GM21526 (cell line): Measurements from ENCODE around the gene DGKE.
A peak's percentile ranks its signal among the peaks of the same experiment; 100 is the strongest.

Source experiments
- ATAC-seq: cut with Tn5 transposase; IDR thresholded peaks from one replicate; pipeline ENCODE4 v1.9.1; 2021; ENCODE audit warnings: moderate library complexity; ENCODE audit not compliant: unreplicated experiment, low FRiP score

Gene DGKE

GRCh38 chr17:56910509-56911235, 76.7 kb downstream of the DGKE start:
- no peak for ATAC-seq

DNA sequence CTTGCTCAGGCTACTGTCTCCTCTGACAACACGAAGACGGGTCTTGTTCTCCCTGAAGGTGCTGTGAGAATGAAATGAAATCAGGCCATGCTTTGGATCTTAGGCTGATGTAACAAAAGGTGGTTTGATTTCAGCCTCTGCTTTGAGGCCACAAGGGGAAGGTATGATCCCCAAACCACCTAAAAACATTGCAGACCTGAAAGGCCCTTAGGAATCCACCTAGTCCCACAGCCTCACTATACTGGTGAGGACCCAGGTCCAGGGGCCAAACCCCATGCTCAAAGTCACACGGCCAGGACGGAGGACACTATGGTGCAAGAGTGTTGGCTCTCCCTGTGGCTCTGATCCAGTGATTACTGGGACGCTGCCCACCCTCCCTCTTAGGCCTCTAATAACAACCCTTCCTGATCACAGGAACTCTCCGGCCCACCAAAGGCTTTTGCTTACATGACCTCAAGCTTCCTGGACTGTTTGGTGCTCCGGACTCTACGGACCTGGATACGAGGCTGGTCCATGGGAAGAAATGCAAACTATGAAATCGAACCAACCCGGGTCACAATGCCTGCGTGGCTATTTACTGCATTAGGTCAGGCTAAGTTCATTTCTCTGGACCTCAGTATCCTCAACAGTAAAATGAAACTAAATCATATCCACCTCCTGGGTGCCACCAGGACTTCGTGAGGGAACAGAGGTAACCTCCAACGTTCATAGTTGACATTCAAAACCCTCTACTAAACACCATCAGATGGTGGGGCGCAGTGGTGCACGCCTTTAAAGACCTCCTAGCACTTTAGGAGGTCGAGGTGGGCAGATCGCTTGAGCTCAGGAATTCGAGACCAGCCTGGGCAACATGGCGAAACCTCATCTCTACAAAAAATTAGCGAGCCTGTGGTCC, 78.4 kb downstream of the DGKE start:
- no peak for ATAC-seq

GRCh38 chr17:56913000-56913311, 79.0 kb downstream of the DGKE start:
- no peak for ATAC-seq

DNA sequence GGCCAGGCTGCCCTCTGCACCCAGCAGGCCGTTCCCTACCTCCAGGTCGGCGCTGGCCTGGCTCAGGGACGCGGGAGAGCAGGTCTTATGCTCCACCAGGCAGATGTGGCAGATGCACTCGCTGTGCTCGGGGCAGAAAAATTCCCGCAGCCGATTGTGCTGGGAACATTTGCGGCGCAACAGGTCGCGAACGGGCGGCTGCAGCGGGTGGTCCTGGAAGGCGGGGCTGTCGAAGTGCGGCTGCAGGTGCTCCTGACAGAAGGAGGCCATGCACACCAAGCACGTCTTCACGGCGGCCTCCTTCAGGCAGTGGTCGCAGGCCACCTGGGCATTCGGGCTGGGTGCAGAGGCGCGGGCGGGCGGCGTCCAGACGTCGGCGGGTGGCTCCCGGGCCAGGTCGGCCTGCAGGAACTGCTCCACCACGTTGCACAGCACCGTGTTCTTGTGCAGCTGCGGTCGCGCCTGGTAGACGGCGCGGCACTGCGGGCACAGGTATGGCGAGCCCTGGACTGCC, 79.5 kb downstream of the DGKE start:
- ATAC-seq: peak; percentile 33

DNA sequence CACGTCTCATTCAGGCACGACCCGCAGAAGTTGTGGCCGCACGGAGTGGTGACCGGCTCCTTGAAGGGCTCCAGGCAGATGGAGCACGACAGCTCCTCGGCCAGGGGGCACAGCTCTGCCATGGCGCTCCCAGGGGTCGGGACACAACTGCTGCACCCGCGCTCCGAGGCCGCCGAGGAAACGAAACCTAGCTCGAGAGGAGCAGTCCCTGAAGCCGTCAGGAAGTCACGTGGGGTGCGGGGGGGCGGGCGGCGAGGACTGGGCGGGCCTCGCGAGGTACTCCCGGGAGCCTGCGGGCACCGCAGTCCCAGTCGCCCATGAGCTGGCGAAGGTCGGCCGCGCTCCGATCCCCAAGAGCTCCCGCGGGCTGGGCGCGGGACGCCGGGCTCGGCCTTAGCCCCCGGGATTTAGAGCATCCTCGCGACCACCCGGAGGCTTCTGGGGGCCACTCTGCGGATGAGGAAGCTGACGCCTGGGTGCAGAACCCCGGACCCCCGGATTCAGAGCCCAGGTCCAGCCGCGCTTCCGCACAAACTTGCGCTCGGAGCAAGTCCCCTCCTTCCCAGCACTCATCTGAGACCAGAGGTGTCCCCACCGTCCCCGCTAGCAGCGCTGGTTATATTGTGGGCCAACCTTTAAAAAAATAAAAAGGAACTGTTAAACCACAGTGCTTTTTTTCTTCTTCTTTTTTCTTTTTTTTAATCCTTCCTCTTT, 80.1 kb downstream of the DGKE start, which contains the start of gene TRIM25:
TSS of gene TRIM25 (minus strand) at position 183 of the 714 bp plus-strand sequence. CDS start at position 122, 61 bp downstream.
- peak; percentile 60 for ATAC-seq

DNA sequence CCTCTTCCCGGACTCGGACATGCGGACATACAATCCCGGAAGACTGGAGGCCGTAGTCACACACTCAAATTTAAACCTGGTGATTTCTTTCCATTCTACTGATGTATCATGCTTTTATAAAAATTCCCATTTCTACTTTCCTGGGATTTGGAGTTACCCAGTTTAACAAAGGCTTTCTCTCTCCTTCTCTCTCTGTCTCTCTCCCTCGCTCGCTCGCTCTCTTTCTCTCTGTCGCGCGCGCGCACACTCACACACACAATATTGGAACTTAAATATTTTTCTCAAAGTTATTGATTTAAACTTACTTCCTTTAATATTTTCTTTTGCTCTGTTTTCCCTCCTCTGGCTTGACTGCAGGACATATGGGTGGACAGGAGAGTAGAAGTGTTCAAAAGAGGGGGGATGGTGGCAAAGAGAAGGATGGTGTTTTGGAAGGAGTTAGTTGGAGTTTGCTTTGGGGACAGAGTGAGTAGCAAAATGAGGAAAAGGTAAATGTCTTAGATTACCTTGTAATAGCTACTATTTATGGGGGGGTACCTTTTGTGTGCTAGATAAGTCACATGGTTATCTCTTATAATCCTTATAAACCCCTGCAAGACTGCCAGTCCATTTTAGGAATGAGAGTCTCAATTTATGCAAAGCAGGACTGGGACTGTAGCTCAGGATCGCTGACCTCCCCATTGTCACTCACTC, 80.8 kb downstream of the DGKE start:
- no peak for ATAC-seq

DNA sequence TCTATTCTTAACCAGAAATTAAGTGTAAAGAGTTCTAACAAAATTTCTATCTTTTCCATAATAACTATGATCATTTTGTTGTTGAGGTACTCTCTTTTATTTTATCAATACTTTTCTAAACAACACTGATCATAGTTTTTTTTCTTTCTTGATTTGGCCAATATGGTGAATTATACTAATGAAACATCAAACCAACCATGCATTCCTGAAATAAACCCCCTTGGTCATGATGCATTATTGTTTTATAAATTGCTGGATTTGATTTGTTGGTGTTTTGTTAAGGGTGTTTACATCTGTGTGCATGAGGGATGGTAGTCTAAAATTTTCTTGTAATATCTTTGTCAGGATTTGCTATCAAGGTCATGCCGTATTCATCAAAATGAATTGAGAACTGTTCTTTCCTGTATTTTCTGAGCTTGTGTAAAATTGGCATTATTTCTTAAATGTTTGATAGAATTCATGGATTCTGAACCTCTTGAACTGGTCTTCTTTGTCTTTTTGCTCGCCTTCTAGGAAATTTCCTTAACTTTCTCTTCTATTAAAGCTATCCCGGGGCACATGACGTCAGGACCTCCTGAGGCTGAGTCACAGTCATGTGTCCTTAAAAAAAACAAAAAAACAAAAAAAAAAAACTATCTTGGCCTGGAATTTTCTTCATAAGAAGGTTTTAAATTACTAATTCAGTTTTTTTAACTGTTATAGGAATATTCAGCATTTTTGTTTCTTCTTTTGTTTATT, 83.8 kb downstream of the DGKE start:
- ATAC-seq: no peak

- no peak for ATAC-seq
Observed at GRCh38 chr17:56918916-56919315, 85.0 kb downstream of the DGKE start.
